SK-N-SH (cell line): ENCODE results near the gene AIRE.

ENCODE experiments used
- CHD2 ChIP-seq: fragments of 150-350 bp; IDR thresholded peaks from 2 replicates; pipeline ENCODE4 v1.6.1; 2018; ENCODE audit warnings: low read length; ENCODE audit not compliant: partially characterized antibody
- CTCF ChIP-seq: fragments of 200-600 bp; sonication (generic); IDR thresholded peaks from 2 replicates; pipeline ENCODE4 v1.6.1; 2017; ENCODE audit warnings: antibody characterized with exemption, mild to moderate bottlenecking, moderate library complexity
- ELF1 ChIP-seq: IDR thresholded peaks from 2 replicates; pipeline ENCODE4 v1.4.0; 2012

GRCh38 chr21:44253832-44254710 is 31.6 kb upstream of the AIRE start:
- TF ChIP-seq CHD2 (no peak), ELF1 (no peak), CTCF (no peak)
